GM19467 (cell line): Measurements from ENCODE around the gene LHCGR.

Experiments
- ATAC-seq: cut with Tn5 transposase; IDR thresholded peaks from one replicate; pipeline ENCODE4 v1.9.1; 2021; ENCODE audit warnings: mild to moderate bottlenecking, moderate library complexity; ENCODE audit not compliant: unreplicated experiment

Gene LHCGR

GRCh38 chr2:48755473-48755872 lies at the start of gene LHCGR:
Gene LHCGR, minus strand, starts transcription at chr2:48755724. Its CDS starts 53 bp downstream, at chr2:48755671.
- ATAC-seq, result no peak

- no peak for ATAC-seq
These were observed 44.1 kb upstream of the LHCGR start for GRCh38 chr2:48799601-48800000.

GRCh38 chr2:48795065-48795464 lies 39.5 kb upstream of the LHCGR start:
- ATAC-seq, result no peak

GRCh38 chr2:48793671-48794070 lies 38.1 kb upstream of the LHCGR start:
- no peak for ATAC-seq

GRCh38 chr2:48792030-48792429 lies 36.5 kb upstream of the LHCGR start:
- ATAC-seq, result no peak

GRCh38 chr2:48790407-48791170 lies 35.1 kb upstream of the LHCGR start:
- ATAC-seq, result no peak

- no peak for ATAC-seq
These were observed 32.1 kb upstream of the LHCGR start for GRCh38 chr2:48787580-48787979.

- no peak for ATAC-seq
These were observed 25.8 kb upstream of the LHCGR start for GRCh38 chr2:48781366-48781765.

- ATAC-seq, result no peak
These were observed 23.6 kb upstream of the LHCGR start for GRCh38 chr2:48779019-48779716.

- ATAC-seq, result no peak
These were observed 18.7 kb upstream of the LHCGR start for GRCh38 chr2:48774251-48774650.

GRCh38 chr2:48771241-48772014 lies 15.9 kb upstream of the LHCGR start:
- no peak for ATAC-seq

- ATAC-seq, result no peak
These were observed 14.7 kb upstream of the LHCGR start for GRCh38 chr2:48770181-48770580.

- no peak for ATAC-seq
These were observed 13.1 kb upstream of the LHCGR start for GRCh38 chr2:48768669-48769068.

GRCh38 chr2:48767330-48767729 lies 11.8 kb upstream of the LHCGR start:
- no peak for ATAC-seq

GRCh38 chr2:48760826-48761225 lies 5.3 kb upstream of the LHCGR start:
- no peak for ATAC-seq

GRCh38 chr2:48759682-48760081 lies 4.2 kb upstream of the LHCGR start:
- ATAC-seq, result no peak

GRCh38 chr2:48756289-48756688 lies 765 bp upstream of the LHCGR start:
- no peak for ATAC-seq

- ATAC-seq, result no peak
These were observed 650 bp downstream of the LHCGR start for GRCh38 chr2:48754874-48755273.

GRCh38 chr2:48753228-48753627 lies 2.3 kb downstream of the LHCGR start:
- no peak for ATAC-seq

- ATAC-seq, result peak; percentile 65
These were observed 5.3 kb downstream of the LHCGR start for GRCh38 chr2:48750128-48750739.
